T-helper 1 cell treated with Interleukin-12 subunit alpha and Interleukin-12 subunit beta and Interleukin-4 antibody, amounts not matched to agents 30 μg/mL and 1 μg/mL, for 36 hours (primary cell): ENCODE data around the gene APOL2.

Experiments
- H3K27ac Mint-ChIP-seq: one replicate; pipeline ENCODE4 v1.8.0; 2021; ENCODE audit warnings: mild to moderate bottlenecking, mixed read lengths
- H3K27me3 Mint-ChIP-seq: one replicate; pipeline ENCODE4 v1.8.0; 2021; ENCODE audit warnings: low read depth, mixed read lengths
- H3K36me3 Mint-ChIP-seq: one replicate; pipeline ENCODE4 v1.8.0; 2021; ENCODE audit warnings: low read depth, mixed read lengths
- H3K4me1 Mint-ChIP-seq: one replicate; pipeline ENCODE4 v1.8.0; 2021; ENCODE audit warnings: low read depth, mixed read lengths
- H3K4me3 Mint-ChIP-seq: one replicate; pipeline ENCODE4 v1.8.0; 2021; ENCODE audit warnings: mild to moderate bottlenecking, moderate library complexity, mixed read lengths
- H3K9me3 Mint-ChIP-seq: one replicate; pipeline ENCODE4 v1.8.0; 2021; ENCODE audit warnings: mixed read lengths

The APOL2 gene

GRCh38 chr22:36239401-36240171 lies at the start of gene APOL2:
APOL2 (minus strand) TSS chr22:36239527; CDS start chr22:36233162, 6,365 bp downstream.
- peaks cover 8% of the 10 kb centered on the region for H3K27me3 Mint-ChIP-seq
- peaks cover 42% of the 10 kb centered on the region for H3K36me3 Mint-ChIP-seq
- H3K4me1 Mint-ChIP-seq, result peaks cover 36% of the 10 kb centered on the region

GRCh38 chr22:36288571-36289405 lies 49.5 kb upstream of the APOL2 start:
- peak overlapping the region; percentile 72 for H3K27ac Mint-ChIP-seq
- no peaks in the 10 kb centered on the region for H3K9me3 Mint-ChIP-seq
- H3K27me3 Mint-ChIP-seq, result no peaks in the 10 kb centered on the region
- H3K36me3 Mint-ChIP-seq, result peaks cover 59% of the 10 kb centered on the region
- H3K4me1 Mint-ChIP-seq, result peaks cover 29% of the 10 kb centered on the region
- H3K4me3 Mint-ChIP-seq, result no peak overlapping the region

More at GRCh38 chr22:36239401-36240171, at the start of gene APOL2:
- H3K27ac Mint-ChIP-seq, result peak within 1 kb of the TSS; percentile 96
- peaks cover 24% of the 10 kb centered on the region for H3K9me3 Mint-ChIP-seq
- peak within 1 kb of the TSS; percentile 91 for H3K4me3 Mint-ChIP-seq

GRCh38 chr22:36287881-36288515 lies 48.7 kb upstream of the APOL2 start:
- Mint-ChIP-seq H3K27ac (peak overlapping the region; percentile 31), H3K27me3 (no peaks in the 10 kb centered on the region), H3K4me3 (no peak overlapping the region), H3K4me1 (peaks cover 29% of the 10 kb centered on the region), H3K9me3 (no peaks in the 10 kb centered on the region), H3K36me3 (peaks cover 61% of the 10 kb centered on the region)

DNA sequence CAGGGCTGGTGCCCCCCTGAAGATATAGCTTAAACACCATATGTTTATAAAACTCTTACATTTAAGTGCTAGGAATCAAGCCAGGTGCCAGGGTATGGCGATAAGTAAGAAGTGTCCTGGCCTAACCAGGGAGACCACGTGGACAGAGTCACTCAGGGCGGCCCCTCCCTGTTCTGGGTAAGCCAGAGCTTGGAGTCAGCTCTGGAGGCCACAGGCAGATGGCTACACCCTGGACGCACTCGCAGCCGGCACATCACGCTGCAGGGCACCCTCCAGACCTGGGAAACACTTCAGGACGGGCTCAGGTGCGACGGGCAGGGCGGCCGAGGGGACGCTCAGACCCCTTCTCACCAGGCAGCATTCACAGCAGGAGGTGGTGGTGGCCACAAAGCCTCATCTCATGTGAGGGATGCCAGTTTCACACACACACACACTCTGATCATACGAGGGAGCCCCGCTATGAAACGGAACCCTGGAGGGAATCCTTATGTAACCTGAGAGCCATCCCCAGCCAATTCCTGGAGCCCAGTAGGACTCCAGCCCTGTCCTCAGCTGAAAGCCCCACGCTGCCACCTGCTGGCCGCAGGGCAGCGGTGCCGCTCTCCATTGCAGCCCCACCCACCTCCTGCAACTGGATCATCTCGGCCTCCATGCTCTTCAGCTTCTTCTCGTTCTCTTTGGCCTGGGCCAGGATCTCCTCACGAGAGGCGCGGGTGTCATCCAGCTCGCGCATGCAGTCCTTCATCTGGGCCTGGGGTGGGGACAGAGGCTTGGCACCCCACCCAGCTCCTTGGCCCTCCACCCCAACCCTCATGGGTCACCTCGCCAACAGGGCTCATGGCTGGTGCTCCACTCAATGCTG lies 47.0 kb upstream of the APOL2 start:
- H3K4me1 Mint-ChIP-seq, result peaks cover 18% of the 10 kb centered on the region
- H3K27me3 Mint-ChIP-seq, result no peaks in the 10 kb centered on the region
- H3K4me3 Mint-ChIP-seq, result no peak overlapping the region
- H3K27ac Mint-ChIP-seq, result peak overlapping the region; percentile 62
- H3K36me3 Mint-ChIP-seq, result peaks cover 61% of the 10 kb centered on the region
- no peaks in the 10 kb centered on the region for H3K9me3 Mint-ChIP-seq

- Mint-ChIP-seq H3K36me3 (peaks cover 63% of the 10 kb centered on the region), H3K27me3 (no peaks in the 10 kb centered on the region), H3K4me3 (no peak overlapping the region), H3K27ac (no peak overlapping the region), H3K9me3 (no peaks in the 10 kb centered on the region), H3K4me1 (peaks cover 18% of the 10 kb centered on the region)
These were observed 46.2 kb upstream of the APOL2 start for GRCh38 chr22:36285545-36285944.

DNA sequence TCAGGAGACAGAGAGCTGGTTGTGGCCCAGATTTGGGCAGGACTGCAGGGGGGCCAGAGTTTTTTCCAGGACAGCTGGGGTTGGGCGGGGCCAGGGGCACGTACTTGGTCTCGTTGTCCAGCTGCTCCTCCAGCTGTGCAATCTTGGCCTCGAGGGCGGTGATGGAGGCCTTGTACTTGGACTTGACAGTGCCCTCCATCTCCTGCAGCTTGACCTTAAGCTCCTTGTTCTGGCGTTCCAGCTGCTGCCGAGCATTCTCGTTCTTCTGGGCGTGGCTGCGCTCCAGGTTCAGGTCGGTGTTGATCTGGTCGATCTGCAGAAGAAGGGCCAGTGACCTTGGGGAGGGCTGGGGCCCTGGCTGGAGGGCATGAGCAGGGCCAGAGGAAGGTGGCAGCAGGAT lies 45.7 kb upstream of the APOL2 start:
- Mint-ChIP-seq H3K4me1 (peaks cover 17% of the 10 kb centered on the region), H3K9me3 (no peaks in the 10 kb centered on the region), H3K36me3 (peaks cover 66% of the 10 kb centered on the region), H3K27ac (no peak overlapping the region), H3K4me3 (no peak overlapping the region), H3K27me3 (no peaks in the 10 kb centered on the region)

DNA sequence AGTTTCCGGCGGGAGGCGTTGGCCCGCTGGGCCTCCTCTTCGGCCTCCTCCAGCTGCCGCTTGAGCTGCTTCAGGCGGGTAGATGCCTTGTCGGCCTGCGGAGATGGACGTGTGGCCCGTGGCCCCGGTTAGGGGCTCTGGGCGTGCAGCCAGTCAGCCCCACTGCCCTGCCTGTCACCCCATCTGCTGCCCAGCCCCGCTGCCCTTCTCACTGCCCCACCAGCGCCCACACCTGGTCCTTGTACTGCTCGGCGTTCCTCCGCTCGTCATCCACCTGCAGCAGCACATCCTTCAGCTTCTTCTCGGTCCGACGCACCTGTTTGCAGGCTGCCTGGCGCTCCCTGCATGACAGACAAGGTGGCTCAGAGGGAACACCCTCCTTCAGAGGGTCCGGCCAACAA lies 44.8 kb upstream of the APOL2 start:
- H3K27ac Mint-ChIP-seq, result no peak overlapping the region
- H3K36me3 Mint-ChIP-seq, result peaks cover 62% of the 10 kb centered on the region
- H3K4me1 Mint-ChIP-seq, result peaks cover 9% of the 10 kb centered on the region
- no peaks in the 10 kb centered on the region for H3K27me3 Mint-ChIP-seq
- H3K9me3 Mint-ChIP-seq, result no peaks in the 10 kb centered on the region
- H3K4me3 Mint-ChIP-seq, result no peak overlapping the region

- H3K9me3 Mint-ChIP-seq, result no peaks in the 10 kb centered on the region
- no peaks in the 10 kb centered on the region for H3K27me3 Mint-ChIP-seq
- peaks cover 7% of the 10 kb centered on the region for H3K4me1 Mint-ChIP-seq
- H3K27ac Mint-ChIP-seq, result no peak overlapping the region
- H3K4me3 Mint-ChIP-seq, result no peak overlapping the region
- H3K36me3 Mint-ChIP-seq, result peaks cover 53% of the 10 kb centered on the region
These were observed 43.1 kb upstream of the APOL2 start for GRCh38 chr22:36282328-36282831.

- Mint-ChIP-seq H3K4me3 (no peak overlapping the region), H3K27ac (no peak overlapping the region), H3K27me3 (no peaks in the 10 kb centered on the region), H3K9me3 (no peaks in the 10 kb centered on the region), H3K4me1 (peaks cover 6% of the 10 kb centered on the region), H3K36me3 (peaks cover 49% of the 10 kb centered on the region)
These were observed 42.5 kb upstream of the APOL2 start for GRCh38 chr22:36281781-36282327.

DNA sequence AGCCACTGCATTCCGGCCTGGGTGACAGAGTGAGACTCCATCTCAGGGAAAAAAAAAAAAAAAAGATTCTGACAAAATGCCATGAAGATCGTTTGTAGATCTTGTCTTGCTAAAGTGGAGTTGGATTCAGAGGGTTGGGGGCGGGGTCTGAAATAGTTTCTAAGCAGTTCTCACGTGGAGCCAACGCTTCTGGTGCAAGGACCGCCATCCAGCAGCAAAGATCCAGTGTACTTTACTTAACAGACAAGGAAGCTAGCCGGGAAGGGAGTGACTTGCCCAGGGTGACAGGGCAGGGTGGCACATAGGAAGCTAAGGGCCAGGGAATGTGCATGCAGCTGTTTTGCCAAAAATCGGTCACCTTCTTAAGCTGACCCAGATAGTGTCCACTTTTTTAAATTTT lies 41.1 kb upstream of the APOL2 start:
- Mint-ChIP-seq H3K4me1 (peaks cover 4% of the 10 kb centered on the region), H3K36me3 (peaks cover 44% of the 10 kb centered on the region), H3K4me3 (no peak overlapping the region), H3K27ac (no peak overlapping the region), H3K9me3 (no peaks in the 10 kb centered on the region), H3K27me3 (no peaks in the 10 kb centered on the region)

GRCh38 chr22:36279219-36279666 lies 39.9 kb upstream of the APOL2 start:
- Mint-ChIP-seq H3K27me3 (no peaks in the 10 kb centered on the region), H3K4me1 (peaks cover 9% of the 10 kb centered on the region), H3K36me3 (peaks cover 37% of the 10 kb centered on the region), H3K4me3 (no peak overlapping the region), H3K27ac (no peak overlapping the region), H3K9me3 (no peaks in the 10 kb centered on the region)

DNA sequence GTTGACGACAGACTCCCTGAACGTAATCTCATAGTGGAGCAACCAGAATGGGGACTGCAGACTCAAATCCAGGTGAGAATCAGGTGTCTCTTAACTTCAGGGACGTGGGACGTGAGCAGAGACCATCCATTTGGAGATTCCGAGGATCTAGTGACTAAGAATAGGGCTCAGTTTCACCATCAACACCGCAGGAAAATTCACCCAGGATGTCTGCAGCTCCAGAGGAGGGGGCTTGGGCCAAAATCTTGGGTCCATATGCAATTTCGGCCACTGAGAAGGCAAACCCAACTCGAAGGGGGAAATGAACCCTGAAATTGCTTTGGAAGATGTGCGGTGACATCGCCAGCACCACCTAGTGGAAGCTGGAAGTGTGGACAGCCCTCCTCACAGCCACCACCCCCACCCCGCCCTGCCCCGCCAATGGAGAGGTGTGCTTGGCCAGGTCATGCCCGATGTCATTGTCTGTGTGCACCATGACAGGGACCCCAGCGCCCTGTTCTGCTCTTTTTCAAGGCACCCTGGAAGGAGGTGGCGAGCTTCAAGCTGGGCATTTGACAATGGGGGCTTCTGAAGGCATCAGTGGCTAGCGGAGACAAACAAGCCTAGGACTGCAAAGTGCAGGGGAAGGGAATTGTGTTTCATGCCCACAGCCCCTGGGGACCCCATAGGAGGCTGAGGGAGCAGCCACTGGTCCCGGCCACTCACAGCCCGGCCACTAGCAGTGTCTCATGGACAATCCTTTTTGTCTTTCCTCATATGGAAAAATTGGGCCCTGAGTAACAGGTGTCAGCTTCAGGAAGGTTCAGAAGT lies 38.4 kb upstream of the APOL2 start:
- H3K27ac Mint-ChIP-seq, result peak overlapping the region; percentile 33
- H3K36me3 Mint-ChIP-seq, result peaks cover 31% of the 10 kb centered on the region
- H3K4me1 Mint-ChIP-seq, result peaks cover 13% of the 10 kb centered on the region
- H3K9me3 Mint-ChIP-seq, result no peaks in the 10 kb centered on the region
- H3K27me3 Mint-ChIP-seq, result no peaks in the 10 kb centered on the region
- H3K4me3 Mint-ChIP-seq, result no peak overlapping the region

GRCh38 chr22:36274531-36274930 lies 35.2 kb upstream of the APOL2 start:
- Mint-ChIP-seq H3K36me3 (peaks cover 9% of the 10 kb centered on the region), H3K9me3 (no peaks in the 10 kb centered on the region), H3K27me3 (no peaks in the 10 kb centered on the region), H3K4me1 (peaks cover 15% of the 10 kb centered on the region), H3K4me3 (no peak overlapping the region), H3K27ac (no peak overlapping the region)
